ENCODE results near the gene MAPRE2. TPM values are rescaled to one million over a fixed set of nuclear protein-coding genes. Genes with fewer than 3 reads are reported as not detected.

The MAPRE2 gene
- total RNA-seq, 1 donor from 2014 or later = 52.5 TPM

GRCh38 chr18:35080058-35080457 lies 38.8 kb downstream of the MAPRE2 start:
- Mint-ChIP-seq H3K27ac (no peak overlapping the region), H3K36me3 (ENCODE audit: low read depth) (peaks cover 27% of the 10 kb centered on the region), H3K27me3 (no peaks in the 10 kb centered on the region), H3K4me3 (no peak overlapping the region), H3K4me1 (peaks cover 12% of the 10 kb centered on the region), H3K9me3 (no peaks in the 10 kb centered on the region)
- intact Hi-C loops (cut with micrococcal nuclease) = no loop called here
- no peak for DNase-seq

- Mint-ChIP-seq H3K36me3 (ENCODE audit: low read depth) (peaks cover 20% of the 10 kb centered on the region), H3K27ac (no peak overlapping the region), H3K27me3 (no peaks in the 10 kb centered on the region), H3K9me3 (no peaks in the 10 kb centered on the region), H3K4me3 (no peak overlapping the region), H3K4me1 (peaks cover 5% of the 10 kb centered on the region)
- DNase-seq = no peak
- intact Hi-C loops (cut with micrococcal nuclease) = no loop called here
Measured at GRCh38 chr18:35083174-35083712, 42.0 kb downstream of the MAPRE2 start.

GRCh38 chr18:35084494-35085449 lies 43.6 kb downstream of the MAPRE2 start:
- Mint-ChIP-seq H3K4me1 (peaks cover 5% of the 10 kb centered on the region), H3K27ac (no peak overlapping the region)
- intact Hi-C loops (cut with micrococcal nuclease) = no loop called here

GRCh38 chr18:35085450-35086380 lies 44.5 kb downstream of the MAPRE2 start:
- Mint-ChIP-seq H3K36me3 (ENCODE audit: low read depth) (peaks cover 23% of the 10 kb centered on the region), H3K9me3 (no peaks in the 10 kb centered on the region), H3K4me3 (no peak overlapping the region), H3K4me1 (peaks cover 5% of the 10 kb centered on the region), H3K27ac (no peak overlapping the region), H3K27me3 (no peaks in the 10 kb centered on the region)
- DNase-seq = no peak
- intact Hi-C loops (cut with micrococcal nuclease) = no loop called here

More at GRCh38 chr18:35084494-35085449, 43.6 kb downstream of the MAPRE2 start:
- Mint-ChIP-seq H3K36me3 (ENCODE audit: low read depth) (peaks cover 18% of the 10 kb centered on the region), H3K4me3 (no peak overlapping the region), H3K27me3 (no peaks in the 10 kb centered on the region), H3K9me3 (no peaks in the 10 kb centered on the region)
- DNase-seq = no peak

GRCh38 chr18:35086704-35087103 lies 45.5 kb downstream of the MAPRE2 start:
- no peaks in the 10 kb centered on the region for H3K27me3 Mint-ChIP-seq
- H3K9me3 Mint-ChIP-seq = no peaks in the 10 kb centered on the region
- DNase-seq = no peak
- intact Hi-C loops (cut with micrococcal nuclease) = no loop called here
- H3K27ac Mint-ChIP-seq = no peak overlapping the region
- no peak overlapping the region for H3K4me3 Mint-ChIP-seq
- H3K36me3 Mint-ChIP-seq (ENCODE audit: low read depth) = peaks cover 19% of the 10 kb centered on the region
- peaks cover 3% of the 10 kb centered on the region for H3K4me1 Mint-ChIP-seq

GRCh38 chr18:35087726-35088125 lies 46.5 kb downstream of the MAPRE2 start:
- intact Hi-C loops (cut with micrococcal nuclease) = no loop called here
- Mint-ChIP-seq H3K4me3 (no peak overlapping the region), H3K27me3 (no peaks in the 10 kb centered on the region), H3K4me1 (peaks cover 2% of the 10 kb centered on the region), H3K27ac (no peak overlapping the region), H3K36me3 (ENCODE audit: low read depth) (peaks cover 18% of the 10 kb centered on the region), H3K9me3 (no peaks in the 10 kb centered on the region)
- DNase-seq = no peak

- Mint-ChIP-seq H3K4me1 (peaks cover 2% of the 10 kb centered on the region), H3K27me3 (no peaks in the 10 kb centered on the region), H3K27ac (no peak overlapping the region), H3K4me3 (no peak overlapping the region), H3K36me3 (ENCODE audit: low read depth) (peaks cover 15% of the 10 kb centered on the region), H3K9me3 (peaks cover 3% of the 10 kb centered on the region)
- intact Hi-C loops (cut with micrococcal nuclease) = no loop called here
- no peak for DNase-seq
Measured at GRCh38 chr18:35088921-35089320, 47.7 kb downstream of the MAPRE2 start.

- intact Hi-C loops (cut with micrococcal nuclease) = no loop called here
- H3K4me3 Mint-ChIP-seq = no peak overlapping the region
- H3K36me3 Mint-ChIP-seq (ENCODE audit: low read depth) = peaks cover 15% of the 10 kb centered on the region
- DNase-seq = no peak
- peaks cover 1% of the 10 kb centered on the region for H3K4me1 Mint-ChIP-seq
- no peak overlapping the region for H3K27ac Mint-ChIP-seq
- peaks cover 3% of the 10 kb centered on the region for H3K9me3 Mint-ChIP-seq
- H3K27me3 Mint-ChIP-seq = no peaks in the 10 kb centered on the region
Measured at GRCh38 chr18:35089382-35089781, 48.2 kb downstream of the MAPRE2 start.

GRCh38 chr18:35089891-35090550 lies 48.8 kb downstream of the MAPRE2 start:
- H3K36me3 Mint-ChIP-seq (ENCODE audit: low read depth) = peaks cover 15% of the 10 kb centered on the region
- H3K9me3 Mint-ChIP-seq = peaks cover 3% of the 10 kb centered on the region
- H3K27me3 Mint-ChIP-seq = no peaks in the 10 kb centered on the region
- no peak overlapping the region for H3K4me3 Mint-ChIP-seq
- no peaks in the 10 kb centered on the region for H3K4me1 Mint-ChIP-seq
- intact Hi-C loops (cut with micrococcal nuclease) = no loop called here
- no peak overlapping the region for H3K27ac Mint-ChIP-seq
- no peak for DNase-seq

- no peak overlapping the region for H3K4me3 Mint-ChIP-seq
- H3K36me3 Mint-ChIP-seq (ENCODE audit: low read depth) = peaks cover 15% of the 10 kb centered on the region
- intact Hi-C loops (cut with micrococcal nuclease) = no loop called here
- DNase-seq = no peak
- H3K4me1 Mint-ChIP-seq = peaks cover 5% of the 10 kb centered on the region
- H3K27ac Mint-ChIP-seq = no peak overlapping the region
- no peaks in the 10 kb centered on the region for H3K27me3 Mint-ChIP-seq
- peaks cover 3% of the 10 kb centered on the region for H3K9me3 Mint-ChIP-seq
Measured at GRCh38 chr18:35091841-35092240, 50.6 kb downstream of the MAPRE2 start.

- Mint-ChIP-seq H3K9me3 (peaks cover 3% of the 10 kb centered on the region), H3K4me1 (peaks cover 5% of the 10 kb centered on the region), H3K4me3 (no peak overlapping the region), H3K36me3 (ENCODE audit: low read depth) (peaks cover 18% of the 10 kb centered on the region), H3K27ac (no peak overlapping the region), H3K27me3 (no peaks in the 10 kb centered on the region)
- intact Hi-C loops (cut with micrococcal nuclease) = loop anchor here (5.0 kb wide), 1 partner anchor 54 kb away; the partner anchor contains the start of gene MAPRE2
- no peak for DNase-seq
Measured at GRCh38 chr18:35095983-35096676, 54.9 kb downstream of the MAPRE2 start.

- peaks cover 5% of the 10 kb centered on the region for H3K4me1 Mint-ChIP-seq
- H3K36me3 Mint-ChIP-seq (ENCODE audit: low read depth) = peaks cover 22% of the 10 kb centered on the region
- H3K27me3 Mint-ChIP-seq = no peaks in the 10 kb centered on the region
- H3K4me3 Mint-ChIP-seq = no peak overlapping the region
- H3K9me3 Mint-ChIP-seq = peaks cover 3% of the 10 kb centered on the region
- no peak for DNase-seq
- intact Hi-C loops (cut with micrococcal nuclease) = loop anchor here (5.0 kb wide), 1 partner anchor 54 kb away; the partner anchor contains the start of gene MAPRE2
- H3K27ac Mint-ChIP-seq = no peak overlapping the region
Measured at GRCh38 chr18:35096677-35097011, 55.4 kb downstream of the MAPRE2 start.

- intact Hi-C loops (cut with micrococcal nuclease) = loop anchor here (5.0 kb wide), 1 partner anchor 55 kb away; the partner anchor contains the start of gene MAPRE2
Measured at GRCh38 chr18:35097195-35097594, 56.0 kb downstream of the MAPRE2 start.

More at GRCh38 chr18:35097195-35097594, 56.0 kb downstream of the MAPRE2 start:
- Mint-ChIP-seq H3K27ac (no peak overlapping the region), H3K9me3 (peaks cover 3% of the 10 kb centered on the region), H3K27me3 (no peaks in the 10 kb centered on the region), H3K4me3 (no peak overlapping the region), H3K36me3 (ENCODE audit: low read depth) (peaks cover 27% of the 10 kb centered on the region), H3K4me1 (peaks cover 5% of the 10 kb centered on the region)
- no peak for DNase-seq
